Bronchial epithelial cell (primary cell): ENCODE results near the gene ECE1. TPM values are rescaled to one million over a fixed set of nuclear protein-coding genes. Genes with fewer than 3 reads are reported as not detected.
"Not testable (repeated sequence)": the region's sequence is repeated elsewhere in the genome, so short reads cannot be mapped to it uniquely, and the experiment has no call there.

Source experiments
- DNase-seq: peaks from one replicate; pipeline ENCODE4 v3.0.0-alpha.2; 2010; ENCODE audit warnings: low read depth
- FAIRE-seq: peaks from 2 replicates; lab custom pipeline; 2011; peaks lifted over from hg19 to GRCh38; lab: Jason Lieb, UNC
- H3K27me3 ChIP-seq: 2 replicates; pipeline ENCODE4 v1.5.1; 2011; ENCODE audit warnings: low read length; ENCODE audit not compliant: control insufficient read depth, insufficient read depth
- H3K36me3 ChIP-seq: 2 replicates; pipeline ENCODE4 v1.5.1; 2011; ENCODE audit warnings: low read length; ENCODE audit not compliant: control insufficient read depth, insufficient read depth
- H3K4me3 ChIP-seq: 2 replicates; pipeline ENCODE4 v1.5.1; 2011; ENCODE audit warnings: mild to moderate bottlenecking, low read depth, low read length, control low read depth
- CTCF ChIP-seq: IDR thresholded peaks from 2 replicates; pipeline ENCODE4 v1.5.1; 2011; ENCODE audit warnings: mild to moderate bottlenecking, moderate library complexity, low read length, control low read depth, inconsistent platforms; ENCODE audit not compliant: insufficient read depth, severe bottlenecking
- total RNA-seq: library from RNA; depleted of rRNA; stranded (reverse); fragments of >200 nt; gene quantifications from 2 replicates; pipeline ENCODE4 v1.2.1, GENCODE V29; 2014

ECE1 gene
- total RNA-seq, 1 donor from 2014 or later = 44.2 TPM

- FAIRE-seq (no peak), DNase-seq (no peak)
- no peaks in the 10 kb centered on the region for H3K27me3 ChIP-seq
- no peak overlapping the region for H3K4me3 ChIP-seq
- peaks cover 23% of the 10 kb centered on the region for H3K36me3 ChIP-seq
- TF ChIP-seq CTCF = no peak
Observed at GRCh38 chr1:21236178-21236577, 54.1 kb downstream of the ECE1 start.

GRCh38 chr1:21234779-21235178 lies 55.5 kb downstream of the ECE1 start:
- TF ChIP-seq CTCF = no peak
- peaks cover 23% of the 10 kb centered on the region for H3K36me3 ChIP-seq
- H3K4me3 ChIP-seq = no peak overlapping the region
- DNase-seq (no peak), FAIRE-seq (no peak)
- no peaks in the 10 kb centered on the region for H3K27me3 ChIP-seq

- Histone ChIP-seq H3K4me3 (no peak overlapping the region), H3K27me3 (no peaks in the 10 kb centered on the region), H3K36me3 (peaks cover 23% of the 10 kb centered on the region)
- FAIRE-seq (no peak), DNase-seq (no peak)
- no peak for TF ChIP-seq CTCF
Observed at GRCh38 chr1:21233490-21233889, 56.8 kb downstream of the ECE1 start.

GRCh38 chr1:21232044-21232443 lies 58.2 kb downstream of the ECE1 start:
- Histone ChIP-seq H3K4me3 (no peak overlapping the region), H3K36me3 (peaks cover 18% of the 10 kb centered on the region), H3K27me3 (no peaks in the 10 kb centered on the region)
- TF ChIP-seq CTCF = peak; percentile 69
- peak; percentile 47 for DNase-seq
- FAIRE-seq = peak; percentile 36

GRCh38 chr1:21229246-21230000 lies 60.8 kb downstream of the ECE1 start:
- peak; percentile 58 for FAIRE-seq
- TF ChIP-seq CTCF = no peak
- Histone ChIP-seq H3K36me3 (peaks cover 12% of the 10 kb centered on the region), H3K27me3 (no peaks in the 10 kb centered on the region), H3K4me3 (no peak overlapping the region)
- peak; percentile 71 for DNase-seq

GRCh38 chr1:21228224-21228623 lies 62.0 kb downstream of the ECE1 start:
- not testable (repeated sequence) for H3K27me3 ChIP-seq, DNase-seq, H3K4me3 ChIP-seq, FAIRE-seq
- H3K36me3 ChIP-seq = peaks cover 11% of the 10 kb centered on the region
